ENCODE data around the gene TRAF2. TPM values are rescaled to one million over a fixed set of nuclear protein-coding genes. Genes with fewer than 3 reads are reported as not detected.
A peak's percentile ranks its signal among the peaks of the same experiment; 100 is the strongest.

TRAF2 gene
- total and polyA plus RNA-seq, 9 of the 15 experiments (the other 6 are each of a cell fraction or from before 2014, with no cell fraction given): 0.24 to 45.2 (median 18.0) TPM

DNA sequence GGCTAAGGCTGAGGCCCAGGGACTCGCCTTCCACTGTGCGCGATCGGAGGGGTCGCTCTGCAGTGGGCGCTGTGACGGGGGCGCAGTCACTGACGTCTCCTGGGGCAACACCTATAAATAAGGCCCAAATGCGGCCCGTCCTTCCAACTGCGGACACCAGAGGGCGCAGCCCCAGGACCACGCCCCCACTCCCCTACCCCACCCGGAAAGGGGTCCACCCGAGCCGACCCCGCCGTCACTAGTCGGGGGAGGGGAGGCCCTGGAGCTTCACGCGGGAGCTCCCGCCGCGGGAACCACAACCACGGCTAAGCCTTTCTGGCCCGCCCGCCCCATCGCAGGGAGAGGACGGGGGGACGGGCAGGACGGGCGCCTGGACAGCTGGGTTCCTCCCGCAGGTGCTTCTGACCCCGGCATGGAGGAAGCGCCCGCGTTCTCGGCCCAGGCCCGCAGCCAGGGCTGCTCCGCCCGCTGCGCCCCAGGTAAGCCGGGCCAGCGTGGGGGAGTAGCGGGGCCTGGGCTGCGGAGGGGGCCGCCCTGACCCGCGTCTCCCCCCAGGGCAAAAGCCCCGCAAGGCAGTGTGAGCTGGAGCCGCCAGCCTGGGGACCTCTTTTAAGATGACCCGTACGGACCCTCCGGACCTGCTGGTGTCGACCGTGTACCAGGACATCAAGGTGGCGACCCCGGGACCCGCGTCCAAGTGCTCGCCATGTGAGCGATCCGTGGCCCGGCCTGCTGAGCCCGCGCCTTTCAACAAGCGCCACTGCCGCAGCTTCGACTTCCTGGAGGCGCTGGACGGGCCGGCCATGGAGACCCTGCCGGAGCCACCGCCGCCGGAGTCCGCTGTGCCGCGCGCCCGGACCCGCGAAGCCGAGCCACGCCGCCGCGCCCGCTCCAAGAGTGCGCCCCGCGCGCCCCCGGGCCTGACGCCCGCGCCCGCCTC lies 42.2 kb upstream of the TRAF2 start (continued):
- TF ChIP-seq CTCF (IDR thresholded peaks at IDR 0.05 in 2 of 3, conservative IDR thresholded peaks at IDR 0.05 in 1 of 3; ENCODE audit: insufficient read depth in 2 of 3, low read depth in 1 of 3, low read length in 3 of 3): peak; percentile 36 to 62 (median 53); a peak in 5 of 6 replicates
- TF ChIP-seq POLR2G (IDR thresholded peaks at IDR 0.05; ENCODE audit: low read depth, low read length): peak; percentile 59
- TF ChIP-seq, protein P1, sequence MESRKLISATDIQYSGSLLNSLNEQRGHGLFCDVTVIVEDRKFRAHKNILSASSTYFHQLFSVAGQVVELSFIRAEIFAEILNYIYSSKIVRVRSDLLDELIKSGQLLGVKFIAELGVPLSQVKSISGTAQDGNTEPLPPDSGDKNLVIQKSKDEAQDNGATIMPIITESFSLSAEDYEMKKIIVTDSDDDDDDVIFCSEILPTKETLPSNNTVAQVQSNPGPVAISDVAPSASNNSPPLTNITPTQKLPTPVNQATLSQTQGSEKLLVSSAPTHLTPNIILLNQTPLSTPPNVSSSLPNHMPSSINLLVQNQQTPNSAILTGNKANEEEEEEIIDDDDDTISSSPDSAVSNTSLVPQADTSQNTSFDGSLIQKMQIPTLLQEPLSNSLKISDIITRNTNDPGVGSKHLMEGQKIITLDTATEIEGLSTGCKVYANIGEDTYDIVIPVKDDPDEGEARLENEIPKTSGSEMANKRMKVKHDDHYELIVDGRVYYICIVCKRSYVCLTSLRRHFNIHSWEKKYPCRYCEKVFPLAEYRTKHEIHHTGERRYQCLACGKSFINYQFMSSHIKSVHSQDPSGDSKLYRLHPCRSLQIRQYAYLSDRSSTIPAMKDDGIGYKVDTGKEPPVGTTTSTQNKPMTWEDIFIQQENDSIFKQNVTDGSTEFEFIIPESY (CRISPR knock-in tag; IDR thresholded peaks at IDR 0.05): peak; percentile 71
- TF ChIP-seq HNRNPL (IDR thresholded peaks at IDR 0.05; ENCODE audit: low read depth, low read length): 0 out of 2 replicates have a peak, but pooled peaks have one; percentile 70
